Adrenal gland (tissue), 5 donors: ENCODE results near the gene SUCLG2.

Source experiments
- POLR2A ChIP-seq, 2 donors: fragments of 450-650 bp; IDR thresholded peaks; one replicate each; pipeline ENCODE4 v1.6.1; 2017; ENCODE audit warnings: antibody characterized with exemption in 2 of 2, mild to moderate bottlenecking in 2 of 2, moderate library complexity in 1 of 2
- TF ChIP-seq, protein P1 (sequence below), 6 experiments: fragments of 450-650 bp in 4 of 6; fragments of 200-600 bp in 2 of 6; sonication (generic) in 1 of 6; IDR thresholded peaks; 1 replicate in 5 of 6; 2 replicates in 1 of 6; pipeline versions ENCODE4 v1.5.1 to v1.8.0; 2016 to 2021; ENCODE audit warnings: antibody characterized with exemption in 6 of 6, mild to moderate bottlenecking in 2 of 6, moderate library complexity in 1 of 6
- donor health status: DM: no; HTN: no; CAD: no.

GRCh38 chr3:67401921-67402320 lies 252.5 kb downstream of the SUCLG2 start:
- TF ChIP-seq, protein P1, sequence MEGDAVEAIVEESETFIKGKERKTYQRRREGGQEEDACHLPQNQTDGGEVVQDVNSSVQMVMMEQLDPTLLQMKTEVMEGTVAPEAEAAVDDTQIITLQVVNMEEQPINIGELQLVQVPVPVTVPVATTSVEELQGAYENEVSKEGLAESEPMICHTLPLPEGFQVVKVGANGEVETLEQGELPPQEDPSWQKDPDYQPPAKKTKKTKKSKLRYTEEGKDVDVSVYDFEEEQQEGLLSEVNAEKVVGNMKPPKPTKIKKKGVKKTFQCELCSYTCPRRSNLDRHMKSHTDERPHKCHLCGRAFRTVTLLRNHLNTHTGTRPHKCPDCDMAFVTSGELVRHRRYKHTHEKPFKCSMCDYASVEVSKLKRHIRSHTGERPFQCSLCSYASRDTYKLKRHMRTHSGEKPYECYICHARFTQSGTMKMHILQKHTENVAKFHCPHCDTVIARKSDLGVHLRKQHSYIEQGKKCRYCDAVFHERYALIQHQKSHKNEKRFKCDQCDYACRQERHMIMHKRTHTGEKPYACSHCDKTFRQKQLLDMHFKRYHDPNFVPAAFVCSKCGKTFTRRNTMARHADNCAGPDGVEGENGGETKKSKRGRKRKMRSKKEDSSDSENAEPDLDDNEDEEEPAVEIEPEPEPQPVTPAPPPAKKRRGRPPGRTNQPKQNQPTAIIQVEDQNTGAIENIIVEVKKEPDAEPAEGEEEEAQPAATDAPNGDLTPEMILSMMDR (IDR thresholded peaks at IDR 0.05), result no peak
- no peak for TF ChIP-seq POLR2A (IDR thresholded peaks at IDR 0.05)
